ENCODE measurements around the gene PPP2R3B.
"Not testable (repeated sequence)": the region's sequence is repeated elsewhere in the genome, so short reads cannot be mapped to it uniquely, and the experiment has no call there.

PPP2R3B gene

GRCh38 chrX:307261-308111 lies 79.2 kb downstream of the PPP2R3B start:
- no peak for DNase-seq (ENCODE audit: low spot score)
- TF ChIP-seq, protein P1, sequence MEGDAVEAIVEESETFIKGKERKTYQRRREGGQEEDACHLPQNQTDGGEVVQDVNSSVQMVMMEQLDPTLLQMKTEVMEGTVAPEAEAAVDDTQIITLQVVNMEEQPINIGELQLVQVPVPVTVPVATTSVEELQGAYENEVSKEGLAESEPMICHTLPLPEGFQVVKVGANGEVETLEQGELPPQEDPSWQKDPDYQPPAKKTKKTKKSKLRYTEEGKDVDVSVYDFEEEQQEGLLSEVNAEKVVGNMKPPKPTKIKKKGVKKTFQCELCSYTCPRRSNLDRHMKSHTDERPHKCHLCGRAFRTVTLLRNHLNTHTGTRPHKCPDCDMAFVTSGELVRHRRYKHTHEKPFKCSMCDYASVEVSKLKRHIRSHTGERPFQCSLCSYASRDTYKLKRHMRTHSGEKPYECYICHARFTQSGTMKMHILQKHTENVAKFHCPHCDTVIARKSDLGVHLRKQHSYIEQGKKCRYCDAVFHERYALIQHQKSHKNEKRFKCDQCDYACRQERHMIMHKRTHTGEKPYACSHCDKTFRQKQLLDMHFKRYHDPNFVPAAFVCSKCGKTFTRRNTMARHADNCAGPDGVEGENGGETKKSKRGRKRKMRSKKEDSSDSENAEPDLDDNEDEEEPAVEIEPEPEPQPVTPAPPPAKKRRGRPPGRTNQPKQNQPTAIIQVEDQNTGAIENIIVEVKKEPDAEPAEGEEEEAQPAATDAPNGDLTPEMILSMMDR (IDR thresholded peaks at IDR 0.05; ENCODE audit: extremely low read depth, insufficient read depth, missing control alignments), result no peak
- in situ Hi-C loops (cut with MboI; ENCODE audit: low pct_unique_long_range_greater_than_20kb, low sequenced_read_pairs, unreplicated experiment), result no loop called here

DNA sequence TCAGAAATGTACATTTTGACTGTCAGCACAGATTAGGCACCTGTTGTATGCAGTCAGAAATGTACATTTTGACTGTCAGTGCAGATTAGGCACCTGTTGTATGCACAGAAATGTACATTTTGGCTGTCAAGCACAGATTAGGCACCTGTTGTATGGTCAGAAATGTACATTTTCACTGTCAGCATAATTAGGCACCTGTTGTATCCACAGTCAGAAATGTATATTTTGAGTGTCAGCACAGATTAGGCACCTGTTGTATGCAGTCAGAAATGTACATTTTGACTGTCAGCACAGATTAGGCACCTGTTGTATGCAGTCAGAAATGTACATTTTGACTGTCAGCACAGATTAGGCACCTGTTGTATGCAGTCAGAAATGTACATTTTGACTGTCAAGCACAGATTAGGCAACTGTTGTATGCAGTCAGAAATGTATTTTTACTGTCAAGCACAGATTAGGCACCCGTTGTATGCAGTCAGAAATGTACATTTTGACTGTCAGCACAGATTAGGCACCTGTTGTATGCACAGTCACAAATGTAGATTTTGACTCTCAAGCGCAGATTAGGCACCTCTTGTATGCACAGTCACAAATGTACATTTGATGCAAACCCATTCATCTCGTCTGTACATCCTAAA lies 80.0 kb downstream of the PPP2R3B start:
- in situ Hi-C loops (cut with MboI; ENCODE audit: low pct_unique_long_range_greater_than_20kb, low sequenced_read_pairs, unreplicated experiment); DNase-seq (ENCODE audit: low spot score): not testable (repeated sequence)

- DNase-seq (ENCODE audit: low spot score), result not testable (repeated sequence)
Observed at GRCh38 chrX:305781-306613, 80.7 kb downstream of the PPP2R3B start.

DNA sequence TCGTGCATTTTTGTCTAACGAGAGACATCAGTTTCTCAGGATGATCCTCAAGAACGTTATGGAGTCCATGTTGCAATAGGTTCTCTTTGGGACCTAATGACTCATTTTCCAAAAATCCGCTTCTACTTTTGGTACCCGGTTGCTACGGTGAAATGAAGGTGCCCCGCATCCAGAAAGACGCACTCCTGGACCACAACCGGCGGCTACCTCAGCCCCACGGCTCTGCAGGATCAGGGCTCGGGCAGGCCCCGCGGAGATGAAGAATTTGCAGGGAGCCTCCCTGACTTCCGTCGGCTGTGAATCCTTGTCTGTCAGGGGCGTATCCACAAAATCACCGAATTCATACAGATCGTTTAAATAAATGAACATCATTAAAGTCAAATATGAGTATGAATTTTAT lies 83.7 kb downstream of the PPP2R3B start:
- in situ Hi-C loops (cut with MboI; ENCODE audit: low pct_unique_long_range_greater_than_20kb, low sequenced_read_pairs, unreplicated experiment), result no loop called here
- DNase-seq (ENCODE audit: low spot score), result no peak
- TF ChIP-seq, protein P1 (IDR thresholded peaks at IDR 0.05; ENCODE audit: extremely low read depth, insufficient read depth, missing control alignments), result no peak

More at GRCh38 chrX:305781-306613, 80.7 kb downstream of the PPP2R3B start:
- in situ Hi-C loops (cut with MboI; ENCODE audit: low pct_unique_long_range_greater_than_20kb, low sequenced_read_pairs, unreplicated experiment), result not testable (repeated sequence)

DNA sequence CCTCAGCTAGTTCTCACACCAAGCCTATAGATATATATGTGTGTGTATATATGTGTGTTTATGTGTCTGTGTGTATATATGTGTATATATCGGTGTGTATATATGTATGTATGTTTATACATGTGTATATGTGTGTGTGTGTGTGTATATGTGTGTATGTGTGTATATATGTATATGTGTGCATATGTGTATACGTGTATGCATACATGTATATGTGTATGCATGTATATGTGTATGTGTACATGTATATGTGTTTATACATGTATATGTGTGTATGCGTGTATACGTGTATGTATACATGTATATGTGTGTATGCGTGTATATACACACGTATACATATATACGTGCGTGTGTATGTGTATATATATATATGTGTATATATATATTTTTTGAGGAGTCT lies 86.4 kb downstream of the PPP2R3B start:
- in situ Hi-C loops (cut with MboI; ENCODE audit: low pct_unique_long_range_greater_than_20kb, low sequenced_read_pairs, unreplicated experiment), result no loop called here
- no peak for DNase-seq (ENCODE audit: low spot score)
- TF ChIP-seq, protein P1 (IDR thresholded peaks at IDR 0.05; ENCODE audit: extremely low read depth, insufficient read depth, missing control alignments), result no peak

DNA sequence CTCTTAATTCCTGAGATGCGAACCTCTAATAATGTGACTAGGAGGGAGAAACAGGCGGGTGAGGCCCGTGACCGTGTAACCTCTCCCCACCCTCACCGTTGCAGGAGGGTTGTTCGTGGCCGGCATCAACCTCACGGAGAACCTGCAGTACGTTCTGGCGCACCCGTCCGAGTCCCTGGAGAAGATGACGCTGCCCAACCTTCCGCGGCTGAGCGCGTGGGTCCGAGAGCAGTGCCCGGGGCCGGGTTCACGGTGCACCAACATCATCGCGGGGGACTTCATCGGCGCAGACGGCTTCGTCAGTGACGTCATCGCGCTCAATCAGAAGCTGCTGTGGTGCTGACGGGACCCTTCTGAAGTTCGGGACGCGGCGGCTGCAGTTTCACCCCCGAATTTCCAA lies 87.7 kb downstream of the PPP2R3B start:
- in situ Hi-C loops (cut with MboI; ENCODE audit: low pct_unique_long_range_greater_than_20kb, low sequenced_read_pairs, unreplicated experiment), result no loop called here
- TF ChIP-seq, protein P1 (IDR thresholded peaks at IDR 0.05; ENCODE audit: extremely low read depth, insufficient read depth, missing control alignments), result no peak
- DNase-seq (ENCODE audit: low spot score), result no peak

DNA sequence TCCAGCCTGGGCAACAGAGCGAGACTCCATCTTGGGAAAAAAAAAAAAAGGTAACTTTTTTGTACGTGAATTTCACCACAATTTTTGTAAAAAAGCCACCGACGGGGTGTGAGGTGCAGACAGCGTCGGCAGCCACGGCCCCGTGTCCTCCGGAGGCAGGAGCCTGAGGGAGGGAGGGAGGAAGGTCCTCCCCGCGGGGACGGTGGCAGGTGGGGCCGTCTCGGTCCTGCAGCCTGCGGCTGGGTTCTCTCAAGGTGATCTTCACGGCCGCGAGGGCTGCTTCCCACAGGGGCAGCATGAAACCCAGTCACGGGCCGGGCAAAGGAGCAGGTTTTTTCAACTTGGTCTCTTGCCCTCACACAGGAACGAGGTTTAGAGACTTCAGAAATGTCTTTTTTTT lies 91.6 kb downstream of the PPP2R3B start:
- no peak for DNase-seq (ENCODE audit: low spot score)
- TF ChIP-seq, protein P1 (IDR thresholded peaks at IDR 0.05; ENCODE audit: extremely low read depth, insufficient read depth, missing control alignments), result no peak
- in situ Hi-C loops (cut with MboI; ENCODE audit: low pct_unique_long_range_greater_than_20kb, low sequenced_read_pairs, unreplicated experiment), result no loop called here
